BJ (cell line): ENCODE data around the gene GGCT. TPM values are rescaled to one million over a fixed set of nuclear protein-coding genes. Genes with fewer than 3 reads are reported as not detected.

Experiments
- CTCF ChIA-PET: fragments of 350-600 bp; formaldehyde crosslinking; extraction: SDS; loops from one replicate; lab custom pipeline; 2021; ENCODE audit warnings: antibody characterized with exemption, inconsistent platforms; lab: Yijun Ruan, JAX
- POLR2A ChIA-PET: fragments of 300-600 bp; sonication (Branson Sonifier 250); formaldehyde crosslinking; extraction: SDS; loops from one replicate; lab custom pipeline; 2021; ENCODE audit warnings: antibody characterized with exemption; lab: Charles Lee
- DNase-seq: peaks from one replicate; pipeline ENCODE4 v3.0.0-alpha.2; 2011; ENCODE audit warnings: low read depth
- H3K27me3 ChIP-seq: 2 replicates; pipeline ENCODE4 v1.6.0; 2011; ENCODE audit warnings: low read length; ENCODE audit not compliant: control insufficient read depth, insufficient read depth
- H3K36me3 ChIP-seq: 2 replicates; pipeline ENCODE4 v1.5.1; 2011; ENCODE audit warnings: low read length; ENCODE audit not compliant: control insufficient read depth, insufficient read depth
- H3K4me3 ChIP-seq: 2 replicates; pipeline ENCODE4 v1.5.1; 2011; ENCODE audit warnings: low read depth, mild to moderate bottlenecking, control low read depth, low read length
- CTCF ChIP-seq: IDR thresholded peaks from 2 replicates; pipeline ENCODE4 v1.5.1; 2011; ENCODE audit warnings: low read depth, mild to moderate bottlenecking, control low read depth, inconsistent platforms, low read length, moderate library complexity; ENCODE audit not compliant: insufficient read depth
- polyA plus RNA-seq: library from polyadenylated mRNA; depleted of rRNA; stranded (reverse); fragments of >200 nt; gene quantifications from 2 replicates; pipeline ENCODE4 v1.2.3, GENCODE V29; 2011

Gene GGCT
- polyA plus RNA-seq, 1 experiment = 16.5 TPM

GRCh38 chr7:30479202-30480120 is 25.2 kb downstream of the GGCT start:
- CTCF ChIA-PET = interaction anchor here (0.7 kb wide), 1 partner anchor 1439 kb away, joined by 3 read pairs; no protein-coding TSS in a partner anchor
- POLR2A ChIA-PET = interaction anchor here (1.7 kb wide), 1 partner anchor 10 kb away, joined by 4 read pairs; no protein-coding TSS in a partner anchor
- no peaks in the 10 kb centered on the region for H3K27me3 ChIP-seq
- TF ChIP-seq CTCF = no peak
- no peaks in the 10 kb centered on the region for H3K36me3 ChIP-seq
- peak overlapping the region; percentile 71 for H3K4me3 ChIP-seq
- DNase-seq = no peak

- ChIA-PET CTCF (interaction anchor here (0.5 to 1.7 kb wide), 5 partner anchors 9 to 1440 kb away, joined by 3 to 5 read pairs (median 4); no protein-coding TSS in a partner anchor), POLR2A (interaction anchor here (0.6 to 1.7 kb wide), 4 partner anchors 9 to 509 kb away, joined by 4 to 5 read pairs (median 4); no protein-coding TSS in a partner anchor)
- no peaks in the 10 kb centered on the region for H3K36me3 ChIP-seq
- H3K4me3 ChIP-seq = peak within 1 kb of the TSS; percentile 71
- TF ChIP-seq CTCF = 0 out of 2 replicates have a peak, but pooled peaks have one; percentile 6
- DNase-seq = no peak
- no peaks in the 10 kb centered on the region for H3K27me3 ChIP-seq
These were observed 26.1 kb downstream of the GGCT start, which contains the start of gene NOD1 for GRCh38 chr7:30478349-30479201. Gene NOD1, minus strand, starts transcription at chr7:30478784. Its CDS starts 21,863 bp downstream, at chr7:30456921.

GRCh38 chr7:30476459-30477145 is 28.0 kb downstream of the GGCT start:
- H3K36me3 ChIP-seq = no peaks in the 10 kb centered on the region
- H3K4me3 ChIP-seq = no peak overlapping the region
- ChIA-PET CTCF (interaction anchor here (0.7 to 1.7 kb wide), 3 partner anchors 10 to 86 kb away, joined by 3 to 5 read pairs (median 3); no protein-coding TSS in a partner anchor), POLR2A (no interaction called here)
- no peaks in the 10 kb centered on the region for H3K27me3 ChIP-seq
- no peak for TF ChIP-seq CTCF
- no peak for DNase-seq

GRCh38 chr7:30475580-30475979 is 29.0 kb downstream of the GGCT start:
- CTCF ChIA-PET = interaction anchor here (1.2 kb wide), 1 partner anchor 9 kb away, joined by 3 read pairs; no protein-coding TSS in a partner anchor
- no peaks in the 10 kb centered on the region for H3K36me3 ChIP-seq
- no peak for DNase-seq
- POLR2A ChIA-PET = no interaction called here
- H3K4me3 ChIP-seq = no peak overlapping the region
- TF ChIP-seq CTCF = no peak
- H3K27me3 ChIP-seq = no peaks in the 10 kb centered on the region
